NCI-H1436 treated with DMSO at 0.1 percent for 48 hours (cell line): ENCODE data around the gene WFDC2.

Experiments
- DNase-seq: peaks from one replicate; lab custom pipeline; 2025; lab: John Stamatoyannopoulos, UW

WFDC2 gene, protein sequence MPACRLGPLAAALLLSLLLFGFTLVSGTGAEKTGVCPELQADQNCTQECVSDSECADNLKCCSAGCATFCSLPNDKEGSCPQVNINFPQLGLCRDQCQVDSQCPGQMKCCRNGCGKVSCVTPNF

DNA sequence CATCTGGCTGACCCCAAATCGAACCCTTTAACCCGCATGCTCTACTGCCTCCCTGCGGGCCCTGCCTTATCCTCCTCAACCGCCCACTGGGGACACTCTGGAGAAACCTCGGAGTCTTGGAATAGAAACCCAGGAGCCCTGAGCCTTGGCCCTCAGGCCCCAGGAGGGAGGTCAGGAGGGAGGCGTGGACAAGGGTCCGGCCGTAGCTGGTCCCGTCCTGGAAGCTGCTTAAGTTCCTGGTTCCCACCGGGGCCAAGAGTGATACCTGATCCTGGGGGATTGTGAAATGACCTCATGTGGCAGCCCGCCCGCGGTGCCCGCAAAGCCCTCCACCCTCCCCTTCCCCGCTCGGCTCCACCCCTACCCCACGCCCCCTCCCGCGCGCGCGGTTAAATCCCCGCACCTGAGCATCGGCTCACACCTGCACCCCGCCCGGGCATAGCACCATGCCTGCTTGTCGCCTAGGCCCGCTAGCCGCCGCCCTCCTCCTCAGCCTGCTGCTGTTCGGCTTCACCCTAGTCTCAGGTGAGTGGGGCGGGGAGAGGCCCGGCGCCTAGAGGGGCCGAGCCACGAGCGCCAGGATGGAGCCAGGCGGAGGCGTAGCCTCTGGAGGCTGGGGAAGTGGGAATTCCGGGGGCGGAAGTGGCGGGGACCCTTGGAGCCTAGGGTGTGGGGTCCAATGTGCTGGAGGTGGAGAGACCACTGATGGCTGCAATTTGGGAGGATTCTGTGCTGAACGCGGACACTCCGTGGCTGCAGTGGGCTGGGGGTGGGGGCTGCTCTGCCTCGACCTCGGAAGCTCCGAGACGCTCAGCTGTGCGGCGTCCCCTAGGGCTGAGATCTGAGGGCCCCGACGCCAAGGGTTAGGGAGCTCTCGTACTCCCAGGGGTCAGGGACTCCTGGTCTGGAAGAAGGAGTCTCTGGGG, at the start of gene WFDC2:
Gene WFDC2, plus strand, starts transcription at position 418 of the 926 bp plus-strand sequence. Its CDS starts 29 bp downstream, at position 447.
- DNase-seq, result no peak

DNA sequence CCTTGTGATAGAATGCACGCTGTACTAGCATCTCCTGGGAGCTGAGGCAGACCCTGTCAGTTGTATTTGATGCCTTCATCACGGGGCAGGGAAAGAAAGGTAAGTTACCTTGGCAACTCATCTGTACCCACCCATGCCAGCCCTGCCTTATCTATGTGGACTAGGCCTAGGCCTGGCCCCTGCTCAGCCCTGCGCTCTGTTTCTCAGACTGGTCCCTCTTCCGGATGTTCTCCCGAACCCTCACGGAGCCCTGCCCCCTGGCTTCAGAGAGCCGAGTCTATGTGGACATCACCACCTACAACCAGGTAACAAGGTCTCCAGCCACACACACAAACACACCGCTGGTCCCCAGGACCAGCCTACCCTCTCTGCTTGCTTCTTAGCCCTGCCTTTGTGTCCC, 49.4 kb upstream of the WFDC2 start:
- no peak for DNase-seq

DNA sequence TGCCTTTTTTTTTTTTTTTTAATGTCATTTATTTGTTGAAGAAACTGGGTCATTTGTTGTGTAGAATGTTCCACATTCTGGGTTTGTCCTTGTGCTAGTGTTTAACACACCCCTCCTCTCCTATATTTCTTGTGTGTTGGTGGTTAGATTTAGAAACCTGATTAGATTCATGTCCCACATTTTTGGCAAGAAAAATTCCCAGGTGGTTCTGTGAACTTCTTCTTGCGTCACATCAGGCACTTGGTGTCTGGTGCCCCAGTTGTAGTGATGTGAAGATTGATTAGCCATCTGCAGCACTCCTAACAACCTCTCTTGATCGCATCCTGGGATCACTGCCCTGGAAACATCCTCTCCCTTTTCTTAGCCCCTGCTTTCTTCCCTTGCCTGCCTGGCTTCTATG, 45.9 kb upstream of the WFDC2 start:
- no peak for DNase-seq

DNA sequence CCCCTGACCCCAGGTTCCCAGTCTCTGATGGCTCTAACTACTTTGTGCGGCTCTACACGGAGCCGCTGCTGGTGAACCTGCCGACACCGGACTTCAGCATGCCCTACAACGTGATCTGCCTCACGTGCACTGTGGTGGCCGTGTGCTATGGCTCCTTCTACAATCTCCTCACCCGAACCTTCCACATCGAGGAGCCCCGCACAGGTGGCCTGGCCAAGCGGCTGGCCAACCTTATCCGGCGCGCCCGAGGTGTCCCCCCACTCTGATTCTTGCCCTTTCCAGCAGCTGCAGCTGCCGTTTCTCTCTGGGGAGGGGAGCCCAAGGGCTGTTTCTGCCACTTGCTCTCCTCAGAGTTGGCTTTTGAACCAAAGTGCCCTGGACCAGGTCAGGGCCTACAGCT, 44.0 kb upstream of the WFDC2 start:
- no peak for DNase-seq

DNA sequence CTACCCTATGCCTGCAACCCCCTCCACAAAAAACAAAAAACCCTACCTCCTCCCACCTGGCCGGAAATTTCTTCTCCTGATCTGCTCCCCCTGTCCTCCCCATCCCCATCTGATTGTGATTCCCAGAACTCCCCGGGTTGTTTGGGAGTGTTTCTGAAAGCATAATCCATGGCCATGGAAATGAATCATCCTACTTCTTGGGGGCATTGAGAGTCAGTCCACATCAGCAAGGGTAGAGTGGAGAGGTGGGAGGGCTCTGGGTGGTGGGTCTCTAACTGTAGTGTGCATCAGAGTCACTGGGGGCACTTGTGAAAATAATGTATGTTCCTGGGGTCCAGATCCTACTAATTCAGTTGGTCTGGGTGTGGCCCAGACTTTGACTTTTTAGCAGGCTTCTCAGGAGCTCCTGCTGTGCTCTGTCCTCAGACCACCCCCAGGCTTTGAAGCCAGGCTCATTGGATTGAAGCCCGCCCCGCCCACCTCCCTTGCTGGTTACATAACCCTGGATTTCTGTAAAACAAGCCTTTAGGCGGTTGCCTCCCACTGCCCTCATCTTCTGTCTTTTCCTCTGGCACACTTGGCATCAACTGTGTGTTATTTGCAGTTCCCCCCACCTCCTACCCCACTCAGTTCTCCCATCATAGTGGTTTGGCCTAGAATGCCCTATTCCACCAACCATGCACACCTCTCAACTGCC, 43.1 kb upstream of the WFDC2 start:
- DNase-seq, result no peak

DNA sequence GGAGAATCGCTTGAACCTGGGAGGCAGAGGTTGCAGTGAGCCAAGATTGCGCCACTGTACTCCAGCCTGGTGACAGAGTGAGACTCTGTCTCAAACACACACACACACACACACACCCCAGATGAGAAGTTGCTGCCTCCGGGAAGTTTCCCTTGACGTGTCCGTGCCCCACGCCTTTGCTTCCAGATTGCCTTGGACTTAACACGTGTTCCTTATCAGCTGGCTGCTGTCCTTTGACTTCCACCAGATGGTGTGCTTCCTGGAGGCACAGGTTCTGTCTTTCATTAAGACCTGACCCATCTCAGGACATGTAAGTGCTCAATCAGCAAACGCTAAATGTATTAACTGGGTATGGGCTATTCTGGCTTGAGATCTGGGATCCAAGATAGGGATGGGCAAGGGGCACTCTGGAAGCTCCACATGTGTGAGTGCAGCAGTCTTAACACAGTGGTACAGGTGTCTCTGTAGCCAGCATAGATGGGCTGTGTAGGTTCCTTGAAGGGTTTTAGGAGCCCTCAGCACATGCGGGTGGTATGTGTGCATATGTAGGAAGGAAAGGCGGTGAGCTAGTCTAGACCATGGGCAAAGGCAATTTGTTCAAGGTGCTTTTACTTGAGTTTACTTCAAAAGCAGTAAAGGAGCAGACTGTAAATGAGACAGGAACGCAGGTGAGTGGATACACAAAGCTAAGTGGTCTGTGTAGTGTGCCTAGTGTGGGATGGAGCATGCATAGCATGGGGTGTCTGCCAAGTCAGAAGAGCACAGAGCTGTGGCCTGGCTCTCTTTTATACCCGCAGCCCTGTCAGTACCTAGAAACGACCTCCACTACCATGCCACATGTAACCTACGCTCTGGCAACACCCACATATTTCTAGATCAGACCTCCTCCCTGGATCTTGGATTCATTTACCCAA, 42.1 kb upstream of the WFDC2 start:
- DNase-seq, result no peak

DNA sequence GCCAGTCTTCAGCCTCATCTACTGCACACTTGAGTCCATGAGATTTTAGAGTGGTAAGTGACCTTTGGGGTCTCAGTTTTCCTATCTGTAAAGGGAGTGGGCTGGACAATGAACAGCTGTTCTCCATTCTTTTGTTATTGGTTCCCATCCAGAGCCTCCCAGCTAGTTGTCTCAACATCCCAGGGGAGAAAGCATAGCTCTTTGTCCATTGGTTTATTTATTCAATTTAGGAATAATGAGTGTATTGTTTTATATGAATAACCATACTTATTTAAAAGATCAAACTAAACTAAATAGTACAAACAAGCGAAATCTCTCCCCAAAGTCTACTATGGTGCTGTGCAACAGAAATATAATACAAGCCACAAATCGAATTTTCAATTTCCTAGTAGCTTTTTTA, 39.9 kb upstream of the WFDC2 start:
- DNase-seq, result no peak

DNA sequence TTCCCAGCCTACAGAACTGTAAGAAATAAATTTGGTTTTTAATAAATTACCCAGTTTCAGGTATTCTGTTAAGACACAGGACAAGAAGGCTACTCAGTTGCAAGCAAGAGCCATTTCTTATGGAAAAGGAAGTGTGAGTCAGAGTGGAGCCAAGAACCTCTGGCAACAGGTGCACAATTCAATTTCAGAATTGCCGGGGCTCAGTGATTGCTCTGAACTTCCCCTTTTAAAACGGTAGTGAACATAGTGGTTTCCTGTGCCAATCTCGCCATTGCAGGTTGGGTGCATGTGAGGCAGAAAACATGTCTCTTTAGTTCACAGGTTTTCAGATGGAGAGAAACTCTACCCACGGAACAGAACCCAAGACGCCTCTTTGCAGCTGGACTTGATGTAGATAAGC, 37.3 kb upstream of the WFDC2 start:
- DNase-seq, result no peak

DNA sequence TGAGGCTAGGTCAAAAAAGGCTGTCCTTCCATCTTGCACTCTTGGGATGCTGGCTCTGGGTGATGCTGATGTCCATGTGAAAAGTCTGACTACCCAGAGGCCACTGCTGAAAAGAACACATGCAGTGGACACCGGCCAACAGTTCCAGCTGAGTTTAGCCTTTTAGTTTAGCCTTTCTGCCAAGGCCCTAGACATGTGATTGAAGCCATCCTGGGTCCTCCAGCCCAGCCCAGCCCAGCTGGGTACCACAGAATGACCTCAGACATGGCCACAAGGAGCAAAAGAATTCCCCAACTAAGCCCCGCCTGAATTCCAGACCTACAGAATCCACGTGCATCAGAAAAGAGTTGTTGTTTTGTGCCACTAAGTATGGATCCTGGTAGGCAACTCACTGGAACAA, 36.2 kb upstream of the WFDC2 start:
- no peak for DNase-seq

DNA sequence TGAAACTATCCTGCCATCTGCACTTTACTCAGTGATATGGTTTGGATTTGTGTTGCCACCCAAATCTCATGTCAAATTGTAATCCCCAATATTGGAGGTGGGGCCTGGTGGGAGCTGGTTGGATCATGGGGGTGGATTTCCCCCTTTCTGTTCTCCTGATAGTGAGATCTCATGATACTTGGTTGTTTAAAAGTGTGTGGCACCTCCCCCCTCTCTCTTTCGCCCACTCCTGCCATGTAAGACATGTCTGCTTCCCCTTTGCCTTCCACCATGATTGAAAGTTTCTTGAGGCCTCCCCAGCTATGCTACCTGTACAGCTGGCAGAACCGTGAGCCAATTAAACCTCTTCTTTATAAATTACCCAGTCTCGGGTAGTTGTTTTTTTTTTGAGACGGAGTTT, 35.6 kb upstream of the WFDC2 start:
- no peak for DNase-seq

DNA sequence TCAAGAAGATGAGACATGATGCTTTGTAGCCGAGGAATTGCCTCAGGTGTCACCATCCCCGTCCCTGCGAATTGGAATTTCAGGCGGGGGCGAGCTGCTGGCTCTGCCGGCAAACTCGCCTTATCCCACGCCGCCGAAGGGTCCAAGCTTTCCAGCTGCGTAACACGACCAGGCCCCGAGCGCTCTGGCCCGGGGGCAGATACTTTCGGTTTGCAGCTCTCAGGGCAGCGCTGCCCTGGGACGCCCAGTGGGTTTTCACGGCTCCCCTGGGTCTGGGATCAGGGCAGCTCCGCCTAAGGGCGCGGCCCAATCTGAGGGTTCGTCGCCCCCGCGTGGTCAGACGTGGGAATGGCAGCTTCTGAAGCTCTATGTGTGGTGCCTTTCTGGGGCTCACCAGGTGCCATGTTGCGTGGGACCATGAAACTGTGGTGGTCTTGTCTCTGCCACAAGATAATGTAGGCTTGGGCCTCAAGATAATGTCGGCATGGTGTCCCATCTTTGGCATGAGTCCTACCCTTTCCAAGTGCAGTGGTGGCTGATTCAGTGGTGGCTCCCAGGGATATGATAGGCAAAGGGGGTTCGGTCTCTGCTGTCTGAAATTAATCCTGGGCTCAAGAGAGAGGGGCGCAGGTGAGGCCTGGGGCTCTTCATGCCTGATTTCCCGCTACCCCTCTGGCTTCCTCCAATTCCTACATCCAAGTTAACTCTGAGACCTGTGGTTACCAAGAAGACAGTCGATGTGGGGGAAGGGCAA, 32.6 kb upstream of the WFDC2 start:
- peak; percentile 16 for DNase-seq

DNA sequence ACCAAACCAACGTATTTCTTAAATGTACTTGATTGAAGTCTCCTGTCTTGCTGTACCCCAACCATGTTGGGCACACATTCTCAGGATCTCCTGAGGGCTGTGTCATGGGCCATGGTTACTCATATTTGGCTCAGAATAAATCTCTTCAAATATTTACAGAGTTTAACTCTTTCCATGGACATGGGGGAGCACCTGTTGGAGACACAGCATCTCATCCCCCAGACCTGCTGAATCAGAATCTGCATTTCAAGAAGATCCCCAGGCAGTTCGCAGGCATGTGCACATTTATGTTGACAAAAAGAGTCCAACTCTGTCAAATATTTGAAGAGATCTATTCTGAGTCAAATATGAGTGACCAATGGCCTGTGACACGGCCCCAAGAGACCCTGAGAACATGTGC, 29.1 kb upstream of the WFDC2 start:
- DNase-seq, result no peak

DNA sequence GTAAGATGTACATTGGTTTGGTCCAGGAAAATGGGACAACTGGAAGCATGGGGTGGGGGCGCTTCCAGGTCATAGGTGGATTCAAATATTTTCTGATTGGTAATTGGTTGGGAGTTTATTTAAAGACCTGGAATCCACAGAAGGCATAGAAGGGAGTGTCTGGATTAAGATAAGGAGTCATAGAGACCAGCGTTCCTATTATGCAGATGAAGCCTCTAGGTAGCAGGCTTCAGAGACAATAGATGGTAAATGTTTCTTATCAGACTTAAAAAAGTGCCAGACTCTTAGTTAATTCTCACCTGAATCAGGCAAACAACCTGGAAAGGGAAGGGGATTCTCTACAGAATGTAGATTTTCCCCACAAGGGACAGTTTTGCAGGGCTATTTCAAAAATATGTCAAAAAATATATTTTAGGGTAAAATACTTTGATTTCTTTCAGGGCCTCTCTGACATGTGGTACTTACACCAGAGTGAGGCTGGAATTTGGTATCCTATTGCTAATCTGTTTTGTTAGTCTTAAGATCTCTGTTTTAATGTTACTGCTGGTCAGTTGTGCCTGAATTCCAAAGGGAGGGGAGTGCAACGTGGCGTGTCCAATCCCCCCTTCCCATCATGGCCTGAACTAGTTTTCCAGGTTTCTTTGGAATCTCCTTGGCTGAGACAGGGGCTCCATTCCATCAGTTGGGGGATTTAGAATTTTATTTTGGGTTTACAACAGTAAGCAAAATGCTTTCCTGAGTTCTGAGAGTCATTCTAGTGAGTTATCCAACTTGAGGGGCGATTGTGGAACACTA, 28.5 kb upstream of the WFDC2 start:
- DNase-seq, result no peak

DNA sequence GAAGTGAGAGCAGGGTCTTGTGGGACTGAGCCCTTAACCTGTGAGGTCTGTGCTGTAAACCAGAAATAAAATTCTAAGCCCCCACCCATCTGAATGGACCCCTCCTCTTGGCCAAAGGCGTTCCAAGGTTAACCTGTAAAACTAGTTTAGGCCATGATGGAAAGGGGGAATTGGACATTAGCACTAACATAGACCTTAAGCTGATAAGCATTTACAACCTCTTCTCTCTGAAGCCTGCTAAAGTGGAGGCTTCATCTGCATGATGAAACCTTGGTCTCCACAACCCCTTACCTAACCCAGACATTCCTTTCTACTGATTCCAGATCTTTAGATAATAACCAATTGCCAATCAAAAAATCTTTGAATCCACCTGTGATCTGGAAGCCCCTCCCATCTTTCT, 27.8 kb upstream of the WFDC2 start:
- DNase-seq, result no peak

DNA sequence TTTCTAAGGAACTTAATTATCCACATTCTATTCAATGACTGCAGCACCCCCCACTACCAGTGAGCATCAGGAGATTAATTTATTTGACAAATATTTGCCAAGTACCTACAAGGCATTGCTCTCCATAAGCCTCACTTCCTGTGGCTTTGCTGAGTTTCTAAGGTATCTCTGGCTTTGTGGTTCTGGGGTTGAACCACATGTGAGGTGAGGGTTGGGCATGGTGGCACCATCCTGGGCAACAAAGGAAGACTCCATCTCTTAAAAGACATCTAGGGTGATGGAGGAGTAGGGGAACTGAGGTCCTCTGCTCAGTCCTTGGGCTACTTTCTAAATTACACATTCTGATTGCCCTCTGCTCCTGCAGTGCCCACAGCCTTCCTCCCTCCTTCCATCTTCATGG, 25.5 kb upstream of the WFDC2 start:
- DNase-seq, result no peak

DNA sequence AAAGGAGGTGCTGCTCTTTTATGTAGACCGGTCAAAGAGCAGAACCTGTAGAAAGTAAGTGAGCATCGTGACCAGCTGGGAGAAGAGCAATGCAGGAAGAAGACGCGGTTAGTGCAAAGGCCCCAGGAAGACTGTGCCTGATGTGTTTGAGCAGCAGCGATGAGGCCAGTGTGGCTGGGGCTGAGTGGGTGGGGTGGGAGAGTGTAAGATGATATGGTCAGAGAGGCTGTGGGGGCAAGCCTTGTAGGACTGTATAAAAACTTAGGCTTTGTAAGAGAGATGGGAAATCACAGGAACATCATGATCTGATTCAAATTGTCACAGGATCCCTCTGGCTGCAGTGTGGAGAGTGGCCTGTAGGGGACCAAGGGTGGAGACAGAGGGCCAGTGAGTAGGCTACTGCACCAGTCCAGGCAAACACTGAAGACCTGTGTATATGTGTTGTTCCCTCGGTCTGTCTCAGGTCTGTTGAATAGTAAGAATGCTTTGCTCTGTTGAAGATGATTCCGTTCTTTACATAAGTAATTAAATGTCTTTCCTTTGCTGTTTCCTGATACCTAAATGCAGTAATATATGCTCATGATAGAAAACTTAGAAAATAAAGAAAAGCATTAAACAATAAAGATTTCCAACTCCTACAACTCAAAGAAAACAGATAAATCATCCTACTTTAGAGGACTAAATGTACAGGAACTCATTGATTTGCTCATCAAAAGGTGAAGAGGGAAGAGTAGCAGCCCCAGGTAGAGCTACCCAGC, 23.6 kb upstream of the WFDC2 start:
- DNase-seq, result no peak

DNA sequence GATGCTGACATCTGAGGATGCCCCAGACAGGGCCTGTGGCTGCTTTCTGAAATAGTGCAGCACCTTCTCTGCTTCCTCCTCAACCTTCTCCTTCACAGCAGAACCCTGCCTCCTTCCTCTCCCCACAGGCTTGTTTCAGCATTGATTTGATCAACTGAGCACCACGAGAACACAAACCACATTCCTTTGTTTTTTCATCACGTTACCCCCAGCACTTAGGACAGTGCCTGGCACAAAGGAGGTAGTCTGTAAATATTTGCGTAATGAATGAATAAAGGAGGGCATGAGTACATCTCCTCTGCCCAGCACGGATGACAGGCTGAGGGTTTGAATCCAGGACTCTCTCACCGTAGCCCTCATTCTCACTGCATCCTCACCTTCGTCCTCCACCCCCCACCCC, 21.3 kb upstream of the WFDC2 start:
- DNase-seq, result no peak

DNA sequence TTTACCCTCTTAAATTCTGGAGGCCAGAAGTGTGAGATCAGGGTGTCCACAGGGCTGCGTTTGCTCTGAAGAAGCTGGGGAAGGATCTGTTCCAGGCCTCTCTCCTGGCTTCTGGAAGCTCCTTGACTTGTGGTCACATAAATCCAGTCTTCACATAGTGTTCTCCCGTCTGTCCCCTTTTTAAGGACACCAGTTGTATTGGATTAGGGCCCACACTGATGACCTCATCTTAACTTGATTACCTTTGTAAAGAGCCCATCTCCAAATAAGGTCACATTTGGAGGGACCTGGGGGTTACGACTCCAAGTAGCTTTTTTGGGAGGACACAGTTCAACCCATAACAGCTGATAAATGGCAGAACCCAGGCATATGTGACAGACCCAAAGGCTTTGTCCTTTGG, 20.0 kb upstream of the WFDC2 start:
- DNase-seq, result no peak

DNA sequence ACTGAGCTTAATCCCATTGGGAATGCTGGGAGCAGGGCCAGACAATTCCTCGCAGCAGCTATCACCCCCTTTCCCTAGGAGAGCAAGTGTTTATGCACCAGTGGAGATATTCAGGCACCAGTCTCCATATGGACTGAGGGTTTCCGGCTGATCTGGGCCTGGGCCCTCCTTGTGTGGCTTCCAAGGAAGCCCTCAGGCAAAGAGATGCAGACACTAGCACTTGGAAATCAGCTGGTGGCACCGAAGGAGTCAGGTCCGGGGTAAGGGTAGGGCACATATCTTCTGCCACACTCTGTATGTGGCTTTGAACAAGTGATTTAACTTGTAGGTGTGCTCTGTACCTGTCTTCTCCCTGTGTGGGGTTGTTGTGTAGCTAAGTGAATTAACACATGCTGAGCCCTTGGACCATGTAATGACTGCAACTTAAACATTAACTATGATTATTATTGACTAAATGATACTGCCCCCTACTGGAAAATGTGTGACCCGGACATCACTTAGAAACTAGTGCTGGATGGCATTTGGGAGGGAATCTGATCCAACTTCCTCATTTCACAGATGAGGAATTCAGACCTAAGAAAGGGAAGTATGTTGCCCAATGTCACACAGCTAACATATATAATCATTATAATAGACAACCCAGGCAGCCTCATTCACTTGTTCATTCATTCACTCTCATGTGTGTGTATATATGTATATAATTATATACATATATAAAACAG, 19.3 kb upstream of the WFDC2 start:
- DNase-seq, result peak; percentile 21
